NCI-H1092 treated with DMSO at 0.1 percent for 48 hours (cell line): Measurements from ENCODE around the gene NCS1.

ENCODE experiments used
- DNase-seq: peaks from one replicate; lab custom pipeline; 2025; lab: John Stamatoyannopoulos, UW

NCS1 gene

GRCh38 chr9:130214776-130215340, 42.7 kb downstream of the NCS1 start:
- no peak for DNase-seq

- DNase-seq: no peak
Observed at GRCh38 chr9:130215341-130216119, 43.3 kb downstream of the NCS1 start.

- DNase-seq: no peak
Observed at GRCh38 chr9:130217838-130218237, 45.6 kb downstream of the NCS1 start.

DNA sequence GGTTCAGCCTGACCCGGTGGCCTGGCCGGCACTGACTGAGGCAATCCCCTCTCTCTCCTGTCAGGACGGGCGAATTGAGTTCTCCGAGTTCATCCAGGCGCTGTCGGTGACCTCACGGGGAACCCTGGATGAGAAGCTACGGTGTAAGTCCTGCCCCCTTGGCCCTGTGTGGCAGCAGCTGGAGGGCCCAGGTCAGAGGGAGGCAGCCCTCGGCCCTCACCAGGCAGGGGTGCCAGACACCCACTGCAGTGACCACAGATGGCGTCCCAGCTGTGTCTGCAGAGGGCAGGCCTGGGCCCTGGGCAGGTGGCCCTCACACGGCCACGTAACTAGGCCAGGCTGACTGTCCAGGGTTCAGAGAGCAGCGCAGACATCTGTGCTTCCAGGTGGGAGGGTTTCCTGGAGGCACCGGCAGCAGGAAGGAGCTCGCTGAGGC, 47.5 kb downstream of the NCS1 start:
- no peak for DNase-seq

- no peak for DNase-seq
Observed at GRCh38 chr9:130220352-130220751, 48.1 kb downstream of the NCS1 start.

DNA sequence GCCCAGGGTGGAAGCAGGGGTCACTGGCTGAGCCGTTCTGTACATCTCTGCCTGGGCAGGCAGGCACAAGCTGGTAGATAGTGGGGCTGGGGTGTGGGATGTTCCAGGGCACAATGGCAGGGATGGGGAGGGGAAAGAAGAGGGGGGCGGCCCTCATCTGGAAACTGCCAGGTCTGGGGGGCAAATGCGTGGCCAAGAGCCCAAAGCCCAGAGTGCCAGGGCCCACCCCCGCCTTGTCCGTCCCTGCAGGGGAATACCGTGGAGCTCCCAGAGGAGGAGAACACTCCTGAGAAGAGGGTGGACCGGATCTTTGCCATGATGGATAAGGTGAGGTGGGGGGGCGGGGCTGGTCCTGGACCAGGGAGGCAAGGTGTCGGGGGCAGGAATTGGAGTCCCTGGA, 50.6 kb downstream of the NCS1 start:
- DNase-seq: no peak

- DNase-seq: no peak
Observed at GRCh38 chr9:130225071-130225470, 52.9 kb downstream of the NCS1 start.

DNA sequence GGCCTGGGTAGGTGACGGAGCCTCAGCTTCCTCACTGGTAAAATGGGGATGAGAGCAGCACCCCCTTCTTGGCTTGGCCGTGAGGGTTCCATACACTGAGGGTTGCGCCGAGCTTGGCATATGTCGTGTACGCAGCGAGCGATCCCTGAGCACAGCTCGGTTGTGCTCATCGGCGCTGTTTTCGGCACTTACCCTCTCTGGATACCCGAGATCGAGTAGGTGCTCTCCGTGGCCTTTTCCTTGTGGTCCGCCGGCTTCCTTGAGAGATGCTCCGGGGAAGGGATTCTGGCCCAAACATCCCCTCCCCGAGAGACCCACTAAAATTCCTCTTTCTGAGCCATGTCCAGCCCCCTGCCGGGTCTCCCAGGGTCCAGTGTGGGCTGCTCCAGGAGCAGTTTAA, 53.4 kb downstream of the NCS1 start:
- DNase-seq: no peak

GRCh38 chr9:130226112-130226511, 53.9 kb downstream of the NCS1 start:
- no peak for DNase-seq

GRCh38 chr9:130227833-130228232, 55.6 kb downstream of the NCS1 start:
- DNase-seq: no peak

- no peak for DNase-seq
Observed at GRCh38 chr9:130229759-130230158, 57.6 kb downstream of the NCS1 start.

DNA sequence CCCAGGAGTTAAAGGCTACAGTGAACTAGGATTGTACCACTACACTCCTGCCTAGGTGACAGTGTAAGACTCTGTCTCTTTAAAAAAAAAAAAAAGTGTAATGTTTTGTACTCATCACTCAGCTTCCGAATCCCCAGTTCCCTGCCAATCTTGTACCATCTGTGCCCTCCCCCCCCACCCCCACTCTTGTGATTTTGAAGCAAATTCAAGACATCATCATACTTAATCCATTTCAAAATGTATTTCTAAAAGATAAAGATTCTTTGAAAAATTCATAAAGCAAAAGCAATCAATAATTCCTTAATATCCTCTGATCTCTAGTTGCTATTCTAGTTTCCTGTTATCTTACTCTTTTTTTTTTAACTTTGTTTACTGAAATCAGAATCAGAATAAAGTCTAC, 58.4 kb downstream of the NCS1 start:
- no peak for DNase-seq

GRCh38 chr9:130232899-130233586, 60.8 kb downstream of the NCS1 start:
- DNase-seq: no peak

- no peak for DNase-seq
Observed at GRCh38 chr9:130233587-130233945, 61.4 kb downstream of the NCS1 start.

GRCh38 chr9:130234340-130235260, 62.4 kb downstream of the NCS1 start:
- no peak for DNase-seq

GRCh38 chr9:130235558-130236435, 63.6 kb downstream of the NCS1 start:
- peak; percentile 44 for DNase-seq

GRCh38 chr9:130236436-130236985, 64.3 kb downstream of the NCS1 start:
- DNase-seq: no peak

DNA sequence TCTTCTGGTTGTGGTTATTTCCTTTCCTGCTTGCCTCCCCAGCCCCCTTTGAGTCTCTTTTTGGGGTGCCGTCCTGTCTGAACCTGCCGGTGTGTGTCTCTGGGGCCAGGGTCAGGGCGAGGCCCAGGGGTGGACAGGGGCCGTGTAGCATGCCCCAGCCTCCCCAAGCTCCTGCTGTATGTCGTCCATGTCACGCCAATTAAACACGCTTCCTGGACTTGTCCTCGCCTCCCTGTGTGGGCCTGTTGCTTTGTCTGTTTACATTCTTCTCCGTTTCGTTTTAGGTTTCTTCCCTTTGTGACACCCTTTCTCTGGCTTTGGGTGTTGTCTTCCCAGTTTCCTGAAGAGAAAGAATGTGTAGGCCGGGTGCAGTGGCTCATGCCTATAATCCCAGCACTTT, 64.9 kb downstream of the NCS1 start:
- no peak for DNase-seq

- peak; percentile 13 for DNase-seq
Observed at GRCh38 chr9:130237763-130238524, 65.7 kb downstream of the NCS1 start.

DNA sequence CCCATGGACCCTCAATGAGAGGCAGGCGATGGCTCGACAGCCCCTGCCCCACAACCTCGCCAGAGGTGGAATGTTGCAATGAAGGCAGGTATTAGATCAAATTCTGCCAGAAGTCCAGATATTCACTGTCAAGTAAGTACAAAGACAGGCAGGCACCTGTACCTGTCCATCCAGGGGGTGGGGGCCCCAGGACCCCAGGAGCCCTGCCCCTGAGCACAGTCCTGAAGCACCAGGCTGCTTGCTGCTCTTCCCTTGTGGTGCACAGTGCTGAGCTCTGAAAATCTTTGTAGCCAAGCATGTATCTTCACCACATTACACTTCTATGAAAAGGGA, 67.1 kb downstream of the NCS1 start:
- DNase-seq: no peak
